Body of pancreas (tissue), 4 donors: Measurements from ENCODE around the gene CDC37. TPM values are rescaled to one million over a fixed set of nuclear protein-coding genes. Genes with fewer than 3 reads are reported as not detected.

Source experiments
- ATAC-seq: fragments of 150-250 bp; one replicate; pipeline ENCODE4 v1.9.1; 2016
- DNase-seq, 4 donors: peaks; one replicate each; pipeline ENCODE4 v3.0.0-alpha.2; 2019
- H3K27ac ChIP-seq, 4 donors: fragments of 200-600 bp; sonication (generic); 1 replicate in 3 of 4; 2 replicates in 1 of 4; pipeline versions ENCODE4 v1.5.1 to v1.6.1; 2016 to 2019; ENCODE audit warnings: mild to moderate bottlenecking in 1 of 4, mixed read lengths in 1 of 4, moderate library complexity in 1 of 4
- H3K27me3 ChIP-seq, 2 donors: fragments of 200-600 bp; sonication (generic); one replicate each; pipeline ENCODE4 v1.6.0; 2016; ENCODE audit warnings: mild to moderate bottlenecking in 1 of 2
- H3K36me3 ChIP-seq, 2 donors: fragments of 200-600 bp; sonication (generic); replicated peaks in 1 of 2; 2 replicates each; pipeline ENCODE4 v1.5.1; 2016; ENCODE audit warnings: low read depth in 2 of 2; ENCODE audit not compliant: insufficient read depth in 1 of 2
- H3K4me1 ChIP-seq: fragments of 200-600 bp; sonication (generic); one replicate; pipeline ENCODE4 v1.6.0; 2016
- H3K4me3 ChIP-seq, 2 donors: fragments of 200-600 bp; sonication (generic); 1 replicate in 1 of 2; 2 replicates in 1 of 2; pipeline ENCODE4 v1.5.1; 2016 to 2019
- H3K9me3 ChIP-seq, 3 donors: fragments of 200-600 bp; sonication (generic); 1 replicate in 2 of 3; 2 replicates in 1 of 3; pipeline ENCODE4 v1.5.1; 2016
- POLR2A ChIP-seq, 3 donors: fragments of 450-650 bp; IDR thresholded peaks; one replicate each; pipeline ENCODE4 v1.6.1; 2016; ENCODE audit warnings: antibody characterized with exemption in 3 of 3, mild to moderate bottlenecking in 2 of 3
- WGBS, 2 donors: methylation state at CpG; one replicate each; pipeline ENCODE4 v1.1.5; 2017; 5-methylcytosine and 5-hydroxymethylcytosine counted together
- intact Hi-C: fragments of 100-400 bp; cut with DNase I; formaldehyde crosslinking; loops from one replicate; pipeline ENCODE4 v1.15.1; 2023
- total RNA-seq, 2 donors: library from RNA; depleted of rRNA; stranded (reverse); fragments of >200 nt; gene quantifications; one replicate each; pipeline ENCODE4 v1.1.0, GENCODE V29; 2016
- TF ChIP-seq, protein P1 (sequence below), 7 experiments: fragments of 450-650 bp in 4 of 7; fragments of 200-600 bp in 3 of 7; sonication (generic) in 3 of 7; IDR thresholded peaks; one replicate each; pipeline ENCODE4 v1.5.1; 2016 to 2019; ENCODE audit warnings: antibody characterized with exemption in 7 of 7

The CDC37 gene
- total RNA-seq, 2 donors from 2014 or later = 89.7 to 122 TPM

DNA sequence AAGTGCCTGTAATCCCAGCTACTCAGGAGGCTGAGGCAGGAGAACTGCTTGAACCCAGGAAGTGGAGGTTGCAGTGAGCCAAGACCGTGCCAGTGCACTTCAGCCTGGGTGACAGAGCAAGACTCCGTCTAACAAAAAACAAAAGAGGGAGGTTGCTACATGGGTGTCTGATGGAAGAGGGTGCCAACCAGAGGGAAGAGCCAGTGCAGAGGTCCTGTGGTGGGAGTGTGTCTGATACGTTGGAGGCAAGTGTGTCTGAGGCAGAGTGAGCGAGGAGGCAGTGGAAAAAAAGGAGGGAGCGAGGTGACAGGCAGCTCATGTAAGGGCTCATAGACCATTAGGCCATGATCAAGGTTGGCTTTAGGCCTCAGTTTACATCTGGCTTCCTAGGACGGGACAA lies 23.8 kb upstream of the CDC37 start:
- TF ChIP-seq POLR2A (IDR thresholded peaks at IDR 0.05) = no peak
- TF ChIP-seq, protein P1, sequence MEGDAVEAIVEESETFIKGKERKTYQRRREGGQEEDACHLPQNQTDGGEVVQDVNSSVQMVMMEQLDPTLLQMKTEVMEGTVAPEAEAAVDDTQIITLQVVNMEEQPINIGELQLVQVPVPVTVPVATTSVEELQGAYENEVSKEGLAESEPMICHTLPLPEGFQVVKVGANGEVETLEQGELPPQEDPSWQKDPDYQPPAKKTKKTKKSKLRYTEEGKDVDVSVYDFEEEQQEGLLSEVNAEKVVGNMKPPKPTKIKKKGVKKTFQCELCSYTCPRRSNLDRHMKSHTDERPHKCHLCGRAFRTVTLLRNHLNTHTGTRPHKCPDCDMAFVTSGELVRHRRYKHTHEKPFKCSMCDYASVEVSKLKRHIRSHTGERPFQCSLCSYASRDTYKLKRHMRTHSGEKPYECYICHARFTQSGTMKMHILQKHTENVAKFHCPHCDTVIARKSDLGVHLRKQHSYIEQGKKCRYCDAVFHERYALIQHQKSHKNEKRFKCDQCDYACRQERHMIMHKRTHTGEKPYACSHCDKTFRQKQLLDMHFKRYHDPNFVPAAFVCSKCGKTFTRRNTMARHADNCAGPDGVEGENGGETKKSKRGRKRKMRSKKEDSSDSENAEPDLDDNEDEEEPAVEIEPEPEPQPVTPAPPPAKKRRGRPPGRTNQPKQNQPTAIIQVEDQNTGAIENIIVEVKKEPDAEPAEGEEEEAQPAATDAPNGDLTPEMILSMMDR (IDR thresholded peaks at IDR 0.05) = no peak
- H3K4me3 ChIP-seq = no peak overlapping the region
- no peaks in the 10 kb centered on the region for H3K9me3 ChIP-seq
- ATAC-seq = no peak
- WGBS, 2 donors = 87 to 91% methylated on average over 6 of the region's 6 CpGs
- no peaks in the 10 kb centered on the region for H3K36me3 ChIP-seq
- intact Hi-C loops = no loop called here
- no peaks in the 10 kb centered on the region for H3K27me3 ChIP-seq
- DNase-seq = no peak
- no peak overlapping the region for H3K27ac ChIP-seq
- H3K4me1 ChIP-seq = peaks cover 31% of the 10 kb centered on the region

DNA sequence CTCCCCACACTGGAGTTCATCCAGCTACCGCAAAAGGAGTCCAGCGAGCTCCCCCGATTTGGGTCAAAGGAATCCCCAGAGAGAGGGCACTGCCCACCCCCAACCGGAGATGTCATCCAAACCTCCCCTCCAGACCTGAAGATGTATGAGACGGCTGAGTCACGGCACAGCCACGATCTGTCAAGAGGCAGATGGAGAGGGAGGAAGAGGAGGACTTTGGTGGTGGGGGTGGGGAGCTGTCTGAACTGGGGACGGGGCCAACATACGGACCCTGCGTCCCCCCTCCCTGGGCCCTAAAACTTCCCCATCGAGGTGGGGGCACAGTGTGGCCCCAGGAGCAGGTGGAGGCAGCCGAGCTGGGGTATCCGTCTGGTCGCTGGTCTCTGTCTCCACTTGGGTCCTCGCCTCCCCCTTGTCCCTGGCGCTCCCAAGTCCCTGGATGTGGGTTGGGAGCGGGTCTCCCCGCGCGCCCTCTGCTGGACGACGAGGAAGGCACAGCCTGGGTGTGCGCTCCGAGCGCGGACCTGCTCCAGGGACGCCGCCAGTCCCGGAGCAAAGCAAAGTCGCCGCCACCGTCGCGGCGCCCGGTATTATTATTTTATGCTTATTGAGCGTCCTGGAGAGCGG lies 20.8 kb upstream of the CDC37 start:
- no peaks in the 10 kb centered on the region for H3K36me3 ChIP-seq
- H3K4me3 ChIP-seq = no peak overlapping the region
- peak overlapping the region in 2 of 4 donors; percentile 41 to 42 for H3K27ac ChIP-seq
- ATAC-seq (peak; percentile 91), DNase-seq (peak; percentile 79 to 87 (median 83))
- TF ChIP-seq, protein P1 (IDR thresholded peaks at IDR 0.05) = peak; percentile 79 to 95 (median 89)
- TF ChIP-seq POLR2A (IDR thresholded peaks at IDR 0.05) = peak in 1 of 3 donors; percentile 22
- peaks cover 0 to 18% of the 10 kb centered on the region in 2 donors for H3K27me3 ChIP-seq
- intact Hi-C loops = no loop called here
- WGBS, 2 donors = 4 to 13% methylated on average over 7 to 38 of the region's 38 CpGs
- H3K4me1 ChIP-seq = peaks cover 31% of the 10 kb centered on the region
- H3K9me3 ChIP-seq = no peaks in the 10 kb centered on the region

DNA sequence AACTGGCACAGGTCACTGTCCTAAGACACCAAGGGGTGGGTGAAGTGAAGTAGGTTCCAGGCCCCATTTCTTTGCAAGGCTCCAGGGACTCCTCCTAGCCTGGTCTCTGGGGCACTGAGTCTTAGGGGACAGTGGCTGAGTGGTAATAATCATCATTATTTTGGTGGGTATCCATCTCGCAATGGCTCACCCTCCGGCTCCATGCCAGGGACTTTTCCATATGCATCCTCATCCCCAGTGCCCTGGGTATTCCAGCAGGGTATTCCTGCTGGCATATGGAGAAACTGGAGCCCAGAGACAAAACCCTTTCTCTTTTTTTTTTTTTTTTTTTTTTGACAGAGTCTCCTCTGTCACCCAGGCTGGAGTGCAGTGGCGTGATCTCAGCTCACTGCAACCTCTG lies 19.5 kb upstream of the CDC37 start:
- WGBS, 2 donors = 71 to 77% methylated on average over 3 of the region's 3 CpGs
- intact Hi-C loops = no loop called here
- Histone ChIP-seq H3K9me3 (no peaks in the 10 kb centered on the region), H3K4me1 (peaks cover 37% of the 10 kb centered on the region), H3K36me3 (no peaks in the 10 kb centered on the region), H3K4me3 (no peak overlapping the region), H3K27ac (no peak overlapping the region), H3K27me3 (peaks cover 0 to 18% of the 10 kb centered on the region in 2 donors)
- ATAC-seq (no peak), DNase-seq (no peak)
- TF ChIP-seq, protein P1 (IDR thresholded peaks at IDR 0.05) = no peak
- TF ChIP-seq POLR2A (IDR thresholded peaks at IDR 0.05) = no peak

DNA sequence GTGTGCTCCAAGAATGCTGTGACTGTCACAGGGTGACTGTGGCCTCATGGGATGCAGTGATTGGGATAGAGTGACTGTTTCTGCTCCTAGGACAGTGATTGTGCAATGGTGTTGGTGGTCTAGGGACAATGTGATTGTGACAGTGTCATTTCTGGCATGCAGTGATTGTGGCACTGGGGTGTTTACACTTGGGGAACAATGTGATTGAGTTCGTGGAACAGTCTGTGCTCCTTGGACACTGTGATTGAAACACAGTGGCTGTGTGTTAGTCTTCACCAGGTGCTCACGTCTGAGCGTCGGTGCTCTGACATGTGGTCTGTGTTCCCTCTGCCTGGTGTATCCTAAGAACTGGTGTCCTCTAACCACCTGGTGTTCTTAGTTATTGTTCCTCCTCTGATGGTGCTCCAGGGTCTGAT lies 18.7 kb upstream of the CDC37 start:
- DNase-seq (no peak), ATAC-seq (no peak)
- Histone ChIP-seq H3K4me3 (no peak overlapping the region), H3K9me3 (no peaks in the 10 kb centered on the region), H3K4me1 (peaks cover 37% of the 10 kb centered on the region), H3K27me3 (peaks cover 0 to 22% of the 10 kb centered on the region in 2 donors), H3K27ac (no peak overlapping the region), H3K36me3 (no peaks in the 10 kb centered on the region)
- TF ChIP-seq POLR2A (IDR thresholded peaks at IDR 0.05) = no peak
- TF ChIP-seq, protein P1 (IDR thresholded peaks at IDR 0.05) = no peak
- WGBS, 2 donors = 40 to 54% methylated on average over 2 to 4 of the region's 4 CpGs
- intact Hi-C loops = no loop called here
